ENCODE results near the gene UBTD2. TPM values are rescaled to one million over a fixed set of nuclear protein-coding genes. Genes with fewer than 3 reads are reported as not detected.
"Not testable (repeated sequence)": the region's sequence is repeated elsewhere in the genome, so short reads cannot be mapped to it uniquely, and the experiment has no call there.

UBTD2 gene
- 18.5 and 23.9 TPM in 2 replicates for total RNA-seq

GRCh38 chr5:172283020-172283861 is at the start of gene UBTD2:
UBTD2 (minus strand) TSS chr5:172283764; CDS start chr5:172283665, 99 bp downstream.
- no peak for DNase-seq (ENCODE audit: extremely low read depth, low read depth, low spot score)

GRCh38 chr5:172326901-172327300 is 43.3 kb upstream of the UBTD2 start:
- not testable (repeated sequence) for DNase-seq (ENCODE audit: extremely low read depth, low read depth, low spot score)

- no peak for DNase-seq (ENCODE audit: extremely low read depth, low read depth, low spot score)
Observed at GRCh38 chr5:172325452-172325851, 41.9 kb upstream of the UBTD2 start.

GRCh38 chr5:172322028-172322965 is 38.7 kb upstream of the UBTD2 start:
- no peak for DNase-seq (ENCODE audit: extremely low read depth, low read depth, low spot score)

GRCh38 chr5:172321593-172321992 is 38.0 kb upstream of the UBTD2 start:
- no peak for DNase-seq (ENCODE audit: extremely low read depth, low read depth, low spot score)

GRCh38 chr5:172319708-172320441 is 36.3 kb upstream of the UBTD2 start:
- DNase-seq (ENCODE audit: extremely low read depth, low read depth, low spot score): no peak

GRCh38 chr5:172315587-172316493 is 32.3 kb upstream of the UBTD2 start:
- DNase-seq (ENCODE audit: extremely low read depth, low read depth, low spot score): no peak

GRCh38 chr5:172313915-172314314 is 30.4 kb upstream of the UBTD2 start:
- DNase-seq (ENCODE audit: extremely low read depth, low read depth, low spot score): no peak

- DNase-seq (ENCODE audit: extremely low read depth, low read depth, low spot score): no peak
Observed at GRCh38 chr5:172312286-172312685, 28.7 kb upstream of the UBTD2 start.

- DNase-seq (ENCODE audit: extremely low read depth, low read depth, low spot score): no peak
Observed at GRCh38 chr5:172311605-172312004, 28.0 kb upstream of the UBTD2 start.

- DNase-seq (ENCODE audit: extremely low read depth, low read depth, low spot score): no peak
Observed at GRCh38 chr5:172311026-172311425, 27.5 kb upstream of the UBTD2 start.

- DNase-seq (ENCODE audit: extremely low read depth, low read depth, low spot score): no peak
Observed at GRCh38 chr5:172305380-172305779, 21.8 kb upstream of the UBTD2 start.

GRCh38 chr5:172303572-172304335 is 20.2 kb upstream of the UBTD2 start:
- DNase-seq (ENCODE audit: extremely low read depth, low read depth, low spot score): no peak

GRCh38 chr5:172303162-172303561 is 19.6 kb upstream of the UBTD2 start:
- no peak for DNase-seq (ENCODE audit: extremely low read depth, low read depth, low spot score)

GRCh38 chr5:172302047-172302710 is 18.6 kb upstream of the UBTD2 start:
- DNase-seq (ENCODE audit: extremely low read depth, low read depth, low spot score): no peak

- DNase-seq (ENCODE audit: extremely low read depth, low read depth, low spot score): no peak
Observed at GRCh38 chr5:172299916-172300439, 16.4 kb upstream of the UBTD2 start.

GRCh38 chr5:172294831-172295230 is 11.3 kb upstream of the UBTD2 start:
- DNase-seq (ENCODE audit: extremely low read depth, low read depth, low spot score): no peak

- DNase-seq (ENCODE audit: extremely low read depth, low read depth, low spot score): no peak
Observed at GRCh38 chr5:172293745-172294342, 10.3 kb upstream of the UBTD2 start.
